Astrocyte (in vitro differentiated cells and primary cell): ENCODE measurements around the gene ASB6. TPM values are rescaled to one million over a fixed set of nuclear protein-coding genes. Genes with fewer than 3 reads are reported as not detected.

ENCODE experiments used
- DNase-seq: peaks from one replicate; pipeline ENCODE4 v3.0.0-alpha.2; 2010; ENCODE audit warnings: low read depth
- FAIRE-seq: peaks from 2 replicates; lab custom pipeline; 2011; peaks lifted over from hg19 to GRCh38; lab: Jason Lieb, UNC
- H2AFZ ChIP-seq: 2 replicates; pipeline ENCODE4 v1.6.0; 2012; ENCODE audit warnings: low read depth, low read length, inconsistent platforms
- H3K27ac ChIP-seq: 2 replicates; pipeline ENCODE4 v1.5.1; 2011; ENCODE audit warnings: low read depth, low read length, inconsistent platforms
- H3K27me3 ChIP-seq: 2 replicates; pipeline ENCODE4 v1.6.0; 2011; ENCODE audit warnings: low read length, inconsistent platforms; ENCODE audit not compliant: insufficient read depth
- H3K36me3 ChIP-seq: 2 replicates; pipeline ENCODE4 v1.5.1; 2011; ENCODE audit warnings: low read length, inconsistent platforms; ENCODE audit not compliant: insufficient read depth
- H3K4me1 ChIP-seq: 2 replicates; pipeline ENCODE4 v1.5.1; 2011; ENCODE audit warnings: low read length, inconsistent platforms; ENCODE audit not compliant: insufficient read depth
- H3K4me2 ChIP-seq: 2 replicates; pipeline ENCODE4 v1.6.0; 2012; ENCODE audit warnings: low read length, inconsistent platforms
- H3K4me3 ChIP-seq: 2 replicates; pipeline ENCODE4 v1.5.1; 2011; ENCODE audit warnings: low read depth, mild to moderate bottlenecking, low read length, inconsistent platforms; ENCODE audit not compliant: insufficient read depth
- H3K79me2 ChIP-seq: 2 replicates; pipeline ENCODE4 v1.6.0; 2012; ENCODE audit warnings: mild to moderate bottlenecking, low read length, inconsistent platforms; ENCODE audit not compliant: insufficient read depth
- H3K9ac ChIP-seq: 2 replicates; pipeline ENCODE4 v1.6.0; 2012; ENCODE audit warnings: mild to moderate bottlenecking, low read length, inconsistent platforms
- H3K9me3 ChIP-seq: 2 replicates; pipeline ENCODE4 v1.5.1; 2012; ENCODE audit warnings: low read depth, mild to moderate bottlenecking, low read length, inconsistent platforms; ENCODE audit not compliant: insufficient read depth
- H4K20me1 ChIP-seq: 2 replicates; pipeline ENCODE4 v1.6.0; 2012; ENCODE audit warnings: low read length, inconsistent platforms; ENCODE audit not compliant: insufficient read depth
- H3K27ac Mint-ChIP-seq: one replicate; pipeline ENCODE4 v1.8.0; 2021; ENCODE audit warnings: mild to moderate bottlenecking, mixed read lengths; ENCODE audit not compliant: unreplicated experiment
- H3K27me3 Mint-ChIP-seq: one replicate; pipeline ENCODE4 v1.8.0; 2021; ENCODE audit warnings: low read depth, mixed read lengths; ENCODE audit not compliant: unreplicated experiment
- H3K36me3 Mint-ChIP-seq: one replicate; pipeline ENCODE4 v1.8.0; 2021; ENCODE audit warnings: low read depth, mixed read lengths; ENCODE audit not compliant: unreplicated experiment
- H3K4me1 Mint-ChIP-seq: one replicate; pipeline ENCODE4 v1.8.0; 2021; ENCODE audit warnings: low read depth, mixed read lengths; ENCODE audit not compliant: unreplicated experiment
- H3K4me3 Mint-ChIP-seq: one replicate; pipeline ENCODE4 v1.8.0; 2021; ENCODE audit warnings: mild to moderate bottlenecking, moderate library complexity, mixed read lengths; ENCODE audit not compliant: unreplicated experiment
- H3K9me3 Mint-ChIP-seq: one replicate; pipeline ENCODE4 v1.8.0; 2021; ENCODE audit warnings: mild to moderate bottlenecking, mixed read lengths; ENCODE audit not compliant: unreplicated experiment
- CTCF ChIP-seq: IDR thresholded peaks from 2 replicates; pipeline ENCODE4 v1.5.1; 2011; ENCODE audit warnings: low read depth, mild to moderate bottlenecking, inconsistent platforms, low read length, moderate library complexity; ENCODE audit not compliant: insufficient read depth
- EZH2 ChIP-seq: IDR thresholded peaks from 2 replicates; pipeline ENCODE4 v1.6.1; 2012; ENCODE audit warnings: mild to moderate bottlenecking, low read length, inconsistent platforms; ENCODE audit not compliant: insufficient read depth
- total RNA-seq: library from RNA; stranded (reverse); gene quantifications from 2 replicates; pipeline ENCODE4 v1.2.1, GENCODE V29; 2021

ASB6 gene
- total RNA-seq, 1 donor from 2014 or later: 24.3 TPM

GRCh38 chr9:129601082-129601674, 40.8 kb downstream of the ASB6 start:
- H3K4me3 ChIP-seq: no peak overlapping the region
- no peak overlapping the region for H2AFZ ChIP-seq
- no peak for FAIRE-seq
- H3K36me3 Mint-ChIP-seq: no peaks in the 10 kb centered on the region
- H3K4me1 Mint-ChIP-seq: peaks cover 12% of the 10 kb centered on the region
- H3K27me3 ChIP-seq: no peaks in the 10 kb centered on the region
- H3K9me3 Mint-ChIP-seq: no peaks in the 10 kb centered on the region
- no peaks in the 10 kb centered on the region for H3K79me2 ChIP-seq
- TF ChIP-seq CTCF: no peak
- TF ChIP-seq EZH2: no peak
- no peak overlapping the region for H3K4me3 Mint-ChIP-seq
- no peak for DNase-seq
- H3K9me3 ChIP-seq: no peaks in the 10 kb centered on the region
- H3K9ac ChIP-seq: no peak overlapping the region
- no peaks in the 10 kb centered on the region for H3K27me3 Mint-ChIP-seq
- no peaks in the 10 kb centered on the region for H4K20me1 ChIP-seq
- H3K4me1 ChIP-seq: peaks cover 18% of the 10 kb centered on the region
- H3K4me2 ChIP-seq: no peak overlapping the region
- no peak overlapping the region for H3K27ac ChIP-seq
- no peaks in the 10 kb centered on the region for H3K36me3 ChIP-seq
- peak overlapping the region; percentile 12 for H3K27ac Mint-ChIP-seq

- H3K36me3 ChIP-seq: no peaks in the 10 kb centered on the region
- H3K9me3 ChIP-seq: no peaks in the 10 kb centered on the region
- no peak for DNase-seq
- no peak overlapping the region for H3K27ac ChIP-seq
- Mint-ChIP-seq H3K36me3 (no peaks in the 10 kb centered on the region), H3K27me3 (peaks cover 6% of the 10 kb centered on the region), H3K4me1 (peaks cover 13% of the 10 kb centered on the region), H3K4me3 (peak overlapping the region; percentile 60), H3K27ac (peak overlapping the region; percentile 88), H3K9me3 (no peaks in the 10 kb centered on the region)
- no peaks in the 10 kb centered on the region for H4K20me1 ChIP-seq
- H3K27me3 ChIP-seq: no peaks in the 10 kb centered on the region
- H3K4me1 ChIP-seq: peaks cover 18% of the 10 kb centered on the region
- FAIRE-seq: no peak
- TF ChIP-seq CTCF: no peak
- no peak for TF ChIP-seq EZH2
- H3K9ac ChIP-seq: peak overlapping the region; percentile 81
- H3K4me3 ChIP-seq: no peak overlapping the region
- H3K4me2 ChIP-seq: peak overlapping the region; percentile 89
- H3K79me2 ChIP-seq: no peaks in the 10 kb centered on the region
- peak overlapping the region; percentile 85 for H2AFZ ChIP-seq
These were observed 43.8 kb downstream of the ASB6 start for GRCh38 chr9:129598089-129598596.
